C4-2B (cell line): ENCODE measurements around the gene CTNNA3.

Experiments
- H3K27ac ChIP-seq: fragments of 450-650 bp; 2 replicates; pipeline ENCODE4 v1.5.1; 2017
- ZFX ChIP-seq: fragments of 450-650 bp; IDR thresholded peaks from 2 replicates; pipeline ENCODE4 v1.6.1; 2017
- TF ChIP-seq, protein P1 (sequence below): fragments of 450-650 bp; conservative IDR thresholded peaks from 2 replicates; pipeline ENCODE4 v1.5.1; 2017; ENCODE audit warnings: mild to moderate bottlenecking

CTNNA3 gene

DNA sequence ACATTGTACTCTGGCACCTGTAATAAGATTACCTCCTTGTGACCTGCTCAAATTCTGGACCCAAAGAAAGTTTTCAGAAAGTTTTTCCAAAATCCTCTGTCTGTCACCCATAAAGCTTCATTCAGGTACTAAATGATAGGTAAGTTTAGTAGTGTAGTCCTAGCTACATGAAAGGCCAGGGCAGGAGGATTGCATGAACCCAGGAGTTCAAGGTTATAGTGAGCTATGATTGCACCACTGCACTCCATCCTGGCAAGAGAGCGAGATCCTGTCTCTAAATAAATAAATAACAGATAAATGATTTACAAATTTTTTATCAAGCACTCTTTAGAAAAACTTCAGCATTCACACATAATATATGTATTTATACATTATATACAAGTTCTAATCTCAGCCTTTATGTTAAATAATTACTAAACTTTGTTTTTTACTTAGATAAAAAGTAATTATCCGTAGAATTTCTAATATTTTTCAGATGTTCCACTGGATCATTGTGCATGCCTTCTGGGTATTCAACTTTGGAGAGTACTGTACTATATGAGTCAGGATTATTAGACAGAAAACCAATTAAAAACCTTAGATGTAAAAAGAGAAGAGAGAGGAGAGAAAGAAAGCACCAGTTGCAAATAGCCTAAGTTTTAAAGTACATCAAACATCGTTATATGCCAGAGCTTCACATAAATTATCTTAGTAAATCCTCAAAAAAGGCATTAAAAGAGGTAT, 407.1 kb downstream of the CTNNA3 start:
- H3K27ac ChIP-seq = no peak overlapping the region
- TF ChIP-seq, protein P1, sequence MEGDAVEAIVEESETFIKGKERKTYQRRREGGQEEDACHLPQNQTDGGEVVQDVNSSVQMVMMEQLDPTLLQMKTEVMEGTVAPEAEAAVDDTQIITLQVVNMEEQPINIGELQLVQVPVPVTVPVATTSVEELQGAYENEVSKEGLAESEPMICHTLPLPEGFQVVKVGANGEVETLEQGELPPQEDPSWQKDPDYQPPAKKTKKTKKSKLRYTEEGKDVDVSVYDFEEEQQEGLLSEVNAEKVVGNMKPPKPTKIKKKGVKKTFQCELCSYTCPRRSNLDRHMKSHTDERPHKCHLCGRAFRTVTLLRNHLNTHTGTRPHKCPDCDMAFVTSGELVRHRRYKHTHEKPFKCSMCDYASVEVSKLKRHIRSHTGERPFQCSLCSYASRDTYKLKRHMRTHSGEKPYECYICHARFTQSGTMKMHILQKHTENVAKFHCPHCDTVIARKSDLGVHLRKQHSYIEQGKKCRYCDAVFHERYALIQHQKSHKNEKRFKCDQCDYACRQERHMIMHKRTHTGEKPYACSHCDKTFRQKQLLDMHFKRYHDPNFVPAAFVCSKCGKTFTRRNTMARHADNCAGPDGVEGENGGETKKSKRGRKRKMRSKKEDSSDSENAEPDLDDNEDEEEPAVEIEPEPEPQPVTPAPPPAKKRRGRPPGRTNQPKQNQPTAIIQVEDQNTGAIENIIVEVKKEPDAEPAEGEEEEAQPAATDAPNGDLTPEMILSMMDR = no peak
- TF ChIP-seq ZFX = no peak

GRCh38 chr10:67284589-67284988, 411.4 kb downstream of the CTNNA3 start:
- no peak overlapping the region for H3K27ac ChIP-seq
- TF ChIP-seq, protein P1 = peak; percentile 16; the same call in 1 of the 2 replicates
- no peak for TF ChIP-seq ZFX

- H3K27ac ChIP-seq = no peak overlapping the region
- TF ChIP-seq, protein P1 = no peak
- no peak for TF ChIP-seq ZFX
Observed at GRCh38 chr10:67282871-67283270, 413.1 kb downstream of the CTNNA3 start.

DNA sequence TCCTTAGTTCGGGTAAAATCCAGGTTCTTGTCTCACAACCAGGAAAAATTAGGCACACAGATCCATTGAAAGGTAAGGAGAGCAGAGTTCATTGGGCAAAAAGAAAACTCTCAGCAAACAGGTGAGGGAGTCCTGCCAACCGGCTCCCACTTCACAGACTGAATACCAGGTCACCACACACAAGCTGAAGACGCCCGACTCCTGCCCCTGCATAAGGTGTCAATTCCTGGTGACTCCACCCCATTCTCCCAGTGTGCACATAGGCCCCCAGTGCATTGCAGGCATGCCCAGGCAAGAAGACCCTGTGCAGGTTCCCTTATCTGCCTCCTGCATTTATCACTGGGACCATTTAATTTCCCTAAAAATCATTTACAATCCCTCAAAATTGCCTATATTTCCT, 415.6 kb downstream of the CTNNA3 start:
- no peak overlapping the region for H3K27ac ChIP-seq
- TF ChIP-seq, protein P1 = no peak
- no peak for TF ChIP-seq ZFX

- H3K27ac ChIP-seq = no peak overlapping the region
- TF ChIP-seq, protein P1 = no peak
- no peak for TF ChIP-seq ZFX
Observed at GRCh38 chr10:67277402-67277801, 418.6 kb downstream of the CTNNA3 start.

GRCh38 chr10:67269828-67270227, 426.2 kb downstream of the CTNNA3 start:
- TF ChIP-seq ZFX = no peak
- TF ChIP-seq, protein P1 = no peak
- H3K27ac ChIP-seq = no peak overlapping the region

DNA sequence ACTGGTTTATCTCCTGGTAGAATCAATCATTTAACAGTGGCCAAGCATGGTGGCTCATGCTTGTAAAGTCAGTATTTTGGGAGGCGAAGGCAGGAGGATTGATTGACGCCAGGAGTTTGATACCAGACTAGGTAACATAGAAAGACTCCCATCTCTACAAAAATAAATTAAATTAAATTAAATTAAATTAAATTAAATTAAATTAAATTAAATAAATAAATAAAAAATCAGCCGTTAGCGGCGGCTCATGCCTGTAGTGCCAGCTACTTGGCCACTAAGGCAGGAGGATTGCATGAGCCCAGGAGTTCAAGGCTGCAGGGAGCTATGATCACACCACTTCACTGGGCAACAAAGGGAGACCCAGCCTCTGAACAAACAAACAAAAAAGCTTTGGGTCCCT, 427.8 kb downstream of the CTNNA3 start:
- no peak overlapping the region for H3K27ac ChIP-seq
- TF ChIP-seq ZFX = no peak
- TF ChIP-seq, protein P1 = no peak
